GM12801 (cell line): ENCODE measurements around the gene CDC42EP2.

Source experiments
- TF ChIP-seq, protein P1 (sequence below): IDR thresholded peaks from one replicate; pipeline ENCODE4 v1.5.1; 2011; ENCODE audit warnings: control low read depth; ENCODE audit not compliant: insufficient read length; ENCODE audit errors: extremely low read depth

CDC42EP2 gene

DNA sequence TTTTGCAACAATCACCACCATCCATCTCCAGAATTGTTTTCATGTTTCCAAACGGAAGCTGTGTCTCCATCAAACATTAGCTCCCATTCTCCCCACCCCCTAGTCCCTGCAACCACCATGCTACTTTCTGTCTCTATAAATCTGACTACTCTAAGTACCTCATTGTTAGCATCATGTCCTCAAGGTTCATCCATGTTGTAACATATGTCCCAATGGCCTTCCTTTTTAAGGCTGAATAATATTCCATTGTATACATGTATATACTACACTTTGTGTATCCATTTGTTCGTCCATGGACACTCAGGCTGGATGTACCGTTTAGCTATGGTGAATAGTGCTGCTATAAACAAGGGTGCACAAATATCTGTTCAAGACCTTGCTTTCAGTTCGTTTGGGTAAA is 10.8 kb downstream of the CDC42EP2 start:
- TF ChIP-seq, protein P1, sequence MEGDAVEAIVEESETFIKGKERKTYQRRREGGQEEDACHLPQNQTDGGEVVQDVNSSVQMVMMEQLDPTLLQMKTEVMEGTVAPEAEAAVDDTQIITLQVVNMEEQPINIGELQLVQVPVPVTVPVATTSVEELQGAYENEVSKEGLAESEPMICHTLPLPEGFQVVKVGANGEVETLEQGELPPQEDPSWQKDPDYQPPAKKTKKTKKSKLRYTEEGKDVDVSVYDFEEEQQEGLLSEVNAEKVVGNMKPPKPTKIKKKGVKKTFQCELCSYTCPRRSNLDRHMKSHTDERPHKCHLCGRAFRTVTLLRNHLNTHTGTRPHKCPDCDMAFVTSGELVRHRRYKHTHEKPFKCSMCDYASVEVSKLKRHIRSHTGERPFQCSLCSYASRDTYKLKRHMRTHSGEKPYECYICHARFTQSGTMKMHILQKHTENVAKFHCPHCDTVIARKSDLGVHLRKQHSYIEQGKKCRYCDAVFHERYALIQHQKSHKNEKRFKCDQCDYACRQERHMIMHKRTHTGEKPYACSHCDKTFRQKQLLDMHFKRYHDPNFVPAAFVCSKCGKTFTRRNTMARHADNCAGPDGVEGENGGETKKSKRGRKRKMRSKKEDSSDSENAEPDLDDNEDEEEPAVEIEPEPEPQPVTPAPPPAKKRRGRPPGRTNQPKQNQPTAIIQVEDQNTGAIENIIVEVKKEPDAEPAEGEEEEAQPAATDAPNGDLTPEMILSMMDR = no peak

DNA sequence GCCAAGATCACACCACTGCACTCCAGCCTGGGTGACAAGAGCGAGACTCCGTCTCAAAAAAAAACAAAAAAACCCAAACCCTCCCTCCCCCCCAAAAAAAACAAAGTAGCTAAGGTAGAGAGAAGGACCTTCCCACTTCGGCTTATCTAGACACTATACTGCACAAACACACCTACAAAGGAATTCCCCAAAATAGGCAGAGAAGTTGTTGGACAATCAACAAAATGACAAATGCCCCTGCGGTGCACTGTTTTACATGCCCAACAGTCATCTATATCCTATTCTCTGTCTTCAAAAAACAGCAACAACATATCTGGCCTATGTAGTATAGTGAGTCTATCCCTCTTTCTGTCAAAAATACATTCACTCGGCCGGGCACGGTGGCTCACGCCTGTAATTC is 12.4 kb downstream of the CDC42EP2 start:
- TF ChIP-seq, protein P1 = no peak

DNA sequence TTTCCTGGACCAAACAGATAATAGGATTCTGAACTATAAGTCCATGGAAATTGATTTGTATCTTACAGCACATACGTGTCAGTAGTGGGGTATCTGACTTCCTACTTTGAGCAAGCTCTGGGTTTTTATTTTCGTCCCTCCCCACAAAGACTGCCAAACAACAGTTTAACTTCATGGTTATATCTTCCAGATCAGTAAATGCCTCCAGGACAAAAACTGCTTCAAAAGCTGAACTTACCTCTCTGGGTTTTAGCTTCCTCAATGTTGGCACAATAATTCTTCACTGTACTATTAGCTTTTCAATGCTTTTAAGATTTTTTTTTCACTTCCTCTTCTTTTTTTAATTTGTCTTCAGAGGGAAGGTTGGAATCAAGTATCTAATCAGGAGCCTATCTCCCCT is 14.8 kb downstream of the CDC42EP2 start:
- TF ChIP-seq, protein P1 = no peak

DNA sequence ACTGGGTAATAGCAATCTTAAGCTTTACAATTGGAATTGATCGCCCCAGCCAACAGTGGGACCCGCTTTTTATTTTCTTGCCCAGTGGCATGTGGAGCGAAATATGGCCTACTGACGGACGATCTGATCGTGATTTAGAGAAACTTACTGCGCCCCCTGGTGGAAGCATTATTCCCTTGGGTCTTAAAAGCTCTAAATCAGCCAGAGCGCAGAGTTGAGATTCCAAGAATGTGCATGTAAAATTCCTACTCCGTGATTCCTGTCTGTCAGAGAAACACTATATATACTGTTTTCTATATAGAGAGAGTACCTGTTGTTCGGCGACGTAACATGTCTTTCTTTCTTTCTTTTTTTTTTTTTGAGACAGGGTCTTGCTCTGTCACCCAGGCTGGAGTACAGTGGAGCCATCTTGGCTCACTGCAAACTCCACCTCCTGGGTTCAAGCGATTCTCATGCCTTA is 15.3 kb downstream of the CDC42EP2 start:
- TF ChIP-seq, protein P1 = no peak

DNA sequence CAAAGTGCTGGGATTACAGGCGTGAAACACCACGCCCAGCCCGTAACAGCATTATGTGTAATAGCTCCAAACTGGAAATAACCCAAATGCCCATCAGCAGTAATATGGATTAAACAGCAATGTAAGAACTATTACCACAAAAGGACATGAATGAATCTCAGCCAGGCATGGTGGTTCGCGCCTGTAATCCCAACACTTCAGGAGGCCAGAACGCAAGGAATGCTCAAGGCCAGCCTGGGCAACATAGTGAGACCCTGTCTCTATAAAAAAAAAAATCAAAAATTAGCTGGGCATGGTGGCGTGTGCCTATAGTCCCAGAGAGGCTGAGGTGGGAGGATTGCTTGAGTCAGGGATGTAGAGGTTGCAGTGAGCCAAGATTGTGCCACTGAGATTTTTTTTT is 15.9 kb downstream of the CDC42EP2 start:
- TF ChIP-seq, protein P1 = no peak

DNA sequence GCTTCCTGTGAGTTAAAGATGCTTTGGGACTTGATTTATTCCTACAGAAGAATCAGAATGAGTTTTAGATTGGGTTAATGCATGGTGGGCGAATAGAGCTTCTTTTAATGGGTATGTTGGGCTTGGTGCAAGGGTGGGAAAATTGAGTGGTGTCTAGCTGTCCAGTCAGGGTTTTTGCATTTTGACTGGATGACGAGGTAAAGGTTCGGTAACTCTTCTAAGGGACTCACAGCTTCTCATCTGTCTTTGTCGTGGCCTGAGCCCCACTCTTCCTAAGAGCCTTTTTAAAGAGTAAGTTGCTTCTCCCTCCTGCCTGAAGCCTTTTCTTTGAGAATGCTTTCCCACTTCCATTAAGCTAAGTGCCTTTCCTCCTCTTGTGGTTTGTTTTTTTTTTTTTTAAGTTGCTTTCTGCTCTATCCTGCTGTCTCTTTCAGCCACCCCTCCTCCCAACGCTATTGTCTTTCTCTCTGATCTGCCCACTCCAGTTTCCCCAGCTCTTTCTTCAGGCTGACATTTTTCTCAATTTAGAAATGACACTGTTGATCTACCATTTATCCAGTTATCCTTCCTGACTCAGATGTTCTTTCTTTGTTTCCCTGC is 20.1 kb downstream of the CDC42EP2 start:
- TF ChIP-seq, protein P1 = no peak

DNA sequence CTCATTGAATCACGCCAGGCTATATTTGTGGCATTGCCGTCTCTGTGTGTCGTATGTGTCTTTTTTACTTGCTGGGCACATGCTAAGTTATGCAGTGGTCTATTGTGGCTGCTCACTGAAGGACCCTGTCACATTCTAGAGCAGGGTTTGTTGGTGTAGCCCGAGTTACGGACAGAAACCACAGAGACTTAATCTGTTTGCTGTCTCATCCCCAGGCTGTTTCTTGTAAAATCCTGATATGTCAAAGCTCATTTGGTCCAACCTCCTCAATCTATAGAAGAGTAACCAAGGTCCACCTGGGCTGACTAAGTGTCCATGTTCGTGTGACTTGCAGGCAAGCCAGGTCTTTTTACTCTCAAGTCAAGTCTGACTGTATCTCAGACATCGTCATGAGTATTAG is 24.0 kb downstream of the CDC42EP2 start:
- TF ChIP-seq, protein P1 = no peak
